GM12878 (cell line): ENCODE results near the gene FLT4. TPM values are rescaled to one million over a fixed set of nuclear protein-coding genes. Genes with fewer than 3 reads are reported as not detected.

ENCODE experiments used
- ATAC-seq: fragments of 200-7000 bp; cut with Tn5 transposase; 3 replicates; pipeline ENCODE4 v1.9.1; 2020; ENCODE audit warnings: mild to moderate bottlenecking, moderate library complexity
- BruUV-seq: library from RNA; stranded (reverse); fragments of 400-500 nt; replicated peaks from 2 replicates; lab custom pipeline; 2021; lab: Mats Ljungman, UMichigan
- CTCF ChIA-PET: fragments of 300-600 bp; sonication (Branson Sonifier 250); formaldehyde crosslinking; extraction: SDS; loops from one replicate; lab custom pipeline; 2021; ENCODE audit warnings: inconsistent platforms; lab: Yijun Ruan, JAX
- POLR2A ChIA-PET: fragments of 350-600 bp; formaldehyde crosslinking; extraction: SDS; loops from one replicate; lab custom pipeline; 2021; ENCODE audit warnings: inconsistent platforms; lab: Charles Lee
- RAD21 ChIA-PET: fragments of 300-600 bp; sonication (Branson Sonifier 250); formaldehyde crosslinking; loops from one replicate; lab custom pipeline; 2023; ENCODE audit warnings: antibody characterized with exemption; ENCODE audit not compliant: unreplicated experiment; lab: Charles Lee
- SMC1A ChIA-PET: fragments of 300-600 bp; sonication (Branson Sonifier 250); formaldehyde crosslinking; loops from one replicate; lab custom pipeline; 2023; ENCODE audit not compliant: unreplicated experiment, uncharacterized antibody; lab: Charles Lee
- DNase-seq: peaks from one replicate; pipeline ENCODE4 v3.0.0-alpha.2; 2011; ENCODE audit warnings: low read depth, low spot score
- FAIRE-seq: peaks from 3 replicates; lab custom pipeline; 2011; peaks lifted over from hg19 to GRCh38; lab: Jason Lieb, UNC
- H2AFZ ChIP-seq: 2 replicates; pipeline ENCODE4 v1.6.0; 2011; ENCODE audit warnings: low read depth, low read length, control low read depth; ENCODE audit not compliant: control insufficient read depth
- H3K27ac ChIP-seq: 2 replicates; pipeline ENCODE4 v1.5.1; 2011; ENCODE audit warnings: control low read depth; ENCODE audit not compliant: control insufficient read depth, insufficient read depth
- H3K27me3 ChIP-seq, 2 experiments: replicated peaks in 1 of 2; 2 replicates each; pipeline versions ENCODE4 v1.6.0 to v1.6.1; 2011; ENCODE audit warnings: low read length in 1 of 2; ENCODE audit not compliant: control insufficient read depth in 2 of 2, insufficient read depth in 2 of 2
- H3K36me3 ChIP-seq, 2 experiments: 2 replicates each; pipeline ENCODE4 v1.5.1; 2011; ENCODE audit warnings: low read length in 1 of 2; ENCODE audit not compliant: control insufficient read depth in 2 of 2, insufficient read depth in 2 of 2
- H3K4me1 ChIP-seq: 2 replicates; pipeline ENCODE4 v1.6.1; 2011; ENCODE audit warnings: mild to moderate bottlenecking, low read length, moderate library complexity, mixed read lengths; ENCODE audit not compliant: control insufficient read depth, insufficient read depth
- H3K4me2 ChIP-seq: 2 replicates; pipeline ENCODE4 v1.6.0; 2011; ENCODE audit warnings: control low read depth; ENCODE audit not compliant: control insufficient read depth, insufficient read depth
- H3K4me3 ChIP-seq: fragments of 200-600 bp; sonication (generic); 2 replicates; pipeline ENCODE4 v1.5.1; 2016
- H3K79me2 ChIP-seq: 2 replicates; pipeline ENCODE4 v1.6.0; 2011; ENCODE audit warnings: low read length; ENCODE audit not compliant: control insufficient read depth, insufficient read depth
- H3K9ac ChIP-seq: 2 replicates; pipeline ENCODE4 v1.8.0; 2011; ENCODE audit warnings: low read length, control low read depth, mixed read lengths; ENCODE audit not compliant: control insufficient read depth, insufficient read depth
- H3K9me3 ChIP-seq: replicated peaks from 3 replicates; pipeline ENCODE4 v1.5.1; 2011; ENCODE audit warnings: mild to moderate bottlenecking, low read length; ENCODE audit not compliant: control insufficient read depth, insufficient read depth
- H4K20me1 ChIP-seq: 2 replicates; pipeline ENCODE4 v1.6.0; 2011; ENCODE audit not compliant: control insufficient read depth, insufficient read depth
- CBX5 ChIP-seq: sonication (generic); IDR thresholded peaks from 2 replicates; pipeline ENCODE4 v1.6.1; 2016; ENCODE audit warnings: low read depth, moderate library complexity, mild to moderate bottlenecking, inconsistent platforms
- DPF2 ChIP-seq: fragments of 450-650 bp; IDR thresholded peaks from 2 replicates; pipeline ENCODE4 v1.6.1; 2017; ENCODE audit warnings: mild to moderate bottlenecking
- EZH2 ChIP-seq: IDR thresholded peaks from 2 replicates; pipeline ENCODE4 v1.6.1; 2012; ENCODE audit warnings: low read depth, mild to moderate bottlenecking, control low read depth, inconsistent platforms, low read length, borderline replicate concordance; ENCODE audit not compliant: control insufficient read depth
- FOXM1 ChIP-seq: IDR thresholded peaks from 2 replicates; pipeline ENCODE4 v1.6.1; 2012; ENCODE audit warnings: low read depth, mild to moderate bottlenecking, inconsistent platforms, low read length, moderate library complexity
- RFX5 ChIP-seq: IDR thresholded peaks from 2 replicates; pipeline ENCODE4 v1.6.1; 2011; ENCODE audit warnings: low read depth, low read length, improper control_type of control experiment
- STAT3 ChIP-seq: IDR thresholded peaks from 2 replicates; pipeline ENCODE4 v1.6.1; 2011; ENCODE audit warnings: low read depth, low read length, improper control_type of control experiment
- WRNIP1 ChIP-seq: IDR thresholded peaks from 2 replicates; pipeline ENCODE4 v1.6.1; 2011; ENCODE audit warnings: low read depth, low read length, improper control_type of control experiment, borderline replicate concordance
- ZNF622 ChIP-seq: fragments of 450-650 bp; IDR thresholded peaks from 2 replicates; pipeline ENCODE4 v1.6.1; 2017; ENCODE audit warnings: mild to moderate bottlenecking, inconsistent platforms
- WGBS: methylation state at CpG from one replicate; pipeline ENCODE4 v1.1.6; 2016; ENCODE audit warnings: low lambda C conversion rate; ENCODE audit not compliant: insufficient replicate concordance, insufficient coverage; ENCODE audit errors: missing lambda C conversion rate; 5-methylcytosine and 5-hydroxymethylcytosine counted together
- in situ Hi-C: fragments of 300-500 bp; cut with MboI; formaldehyde crosslinking; loops from 9 replicates; pipeline ENCODE4 v1.14.3; 2018; ENCODE audit warnings: mixed read lengths
- intact Hi-C: fragments of 100-400 bp; cut with micrococcal nuclease; formaldehyde crosslinking; loops from one replicate; pipeline ENCODE4 v1.14.2; 2022; ENCODE audit not compliant: unreplicated experiment
- polyA plus RNA-seq, 11 experiments: library from polyadenylated mRNA; depleted of rRNA in 4 of 11; unstranded in 6 of 11; stranded (reverse) in 5 of 11; fragments of >200 nt; fragmentation: Nextera tagmentation in 4 of 11; fragmentation: Illumina TruSeq in 1 of 11; extraction: Ambion mirVana in 4 of 11; extraction: Trizol in 1 of 11; gene quantifications; 1 replicate in 1 of 11; 2 replicates in 10 of 11; pipeline versions ENCODE4 v1.2.1 to v1.2.3, GENCODE V29; 2011 to 2016; ENCODE audit warnings: inconsistent platforms in 2 of 11, missing spikeins in 2 of 11, low read depth in 1 of 11
- total RNA-seq, 4 experiments: library from RNA; depleted of rRNA in 3 of 4; stranded (reverse); fragments of >200 nt in 3 of 4; fragmentation: Illumina TruSeq in 1 of 4; extraction: Trizol in 1 of 4; gene quantifications; 2 replicates each; pipeline versions ENCODE4 v1.2.1 to v1.2.3, GENCODE V29; 2013 to 2021
- TF ChIP-seq, protein P1 (sequence below): IDR thresholded peaks from 2 replicates; pipeline ENCODE4 v1.6.1; 2011; ENCODE audit warnings: borderline replicate concordance, low read depth, mild to moderate bottlenecking, moderate library complexity, mixed read lengths, low read length; ENCODE audit not compliant: insufficient read depth; ENCODE audit errors: extremely low read length
- TF ChIP-seq, protein P2 (sequence below), 3 experiments: IDR thresholded peaks in 2 of 3; conservative IDR thresholded peaks in 1 of 3; 2 replicates each; pipeline ENCODE4 v1.5.1; 2011; ENCODE audit warnings: low read depth in 3 of 3, low read length in 3 of 3, mild to moderate bottlenecking in 3 of 3, control low read depth in 2 of 3, moderate library complexity in 2 of 3, inconsistent platforms in 1 of 3, mixed read lengths in 1 of 3; ENCODE audit not compliant: control insufficient read depth in 2 of 3, insufficient read depth in 1 of 3; ENCODE audit errors: extremely low read depth in 1 of 3
- TF ChIP-seq, protein P3 (sequence below): IDR thresholded peaks from 2 replicates; pipeline ENCODE4 v1.6.1; 2012; ENCODE audit warnings: low read length, inconsistent platforms
- TF ChIP-seq, protein P4 (sequence below): fragments of 450-650 bp; IDR thresholded peaks from 2 replicates; pipeline ENCODE4 v1.6.1; 2018; ENCODE audit warnings: mild to moderate bottlenecking, low read depth, moderate library complexity; ENCODE audit not compliant: partially characterized antibody

FLT4 gene
- total and polyA plus RNA-seq, 10 of the 15 experiments (the other 5 are each of a cell fraction or from before 2014, with no cell fraction given): 0.18 TPM; not detected in 9

DNA sequence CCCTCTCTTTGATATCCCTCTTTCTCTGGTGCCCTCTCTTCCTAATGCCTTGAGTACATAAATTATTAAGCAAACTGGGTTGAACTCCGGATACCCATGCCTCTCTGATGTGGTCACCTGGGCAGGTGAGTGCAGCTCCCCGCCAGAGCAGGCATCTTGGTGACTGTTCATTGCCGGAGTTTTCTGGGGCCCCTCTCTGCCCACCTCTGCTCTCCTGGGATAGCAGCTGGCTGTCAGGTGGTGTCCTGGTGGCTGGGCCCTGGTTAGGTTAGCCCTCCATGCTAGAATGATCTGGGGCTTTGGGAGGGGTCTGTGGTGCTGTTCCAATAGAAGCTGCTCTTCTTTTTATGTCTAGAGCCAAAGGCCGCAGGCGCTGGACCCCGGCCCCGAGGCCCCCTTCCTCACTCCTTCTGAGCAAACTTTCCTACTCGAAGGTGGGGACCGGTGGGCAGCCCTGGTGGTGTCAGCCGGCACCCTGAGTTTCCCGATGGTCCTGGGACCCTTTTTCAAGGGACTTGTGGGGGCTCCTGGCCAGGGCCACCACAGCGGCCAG lies 53.2 kb downstream of the FLT4 start (continued):
- TF ChIP-seq, protein P1, sequence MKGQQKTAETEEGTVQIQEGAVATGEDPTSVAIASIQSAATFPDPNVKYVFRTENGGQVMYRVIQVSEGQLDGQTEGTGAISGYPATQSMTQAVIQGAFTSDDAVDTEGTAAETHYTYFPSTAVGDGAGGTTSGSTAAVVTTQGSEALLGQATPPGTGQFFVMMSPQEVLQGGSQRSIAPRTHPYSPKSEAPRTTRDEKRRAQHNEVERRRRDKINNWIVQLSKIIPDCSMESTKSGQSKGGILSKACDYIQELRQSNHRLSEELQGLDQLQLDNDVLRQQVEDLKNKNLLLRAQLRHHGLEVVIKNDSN: no peak
- no peak for TF ChIP-seq WRNIP1
- TF ChIP-seq, all 136 proteins: peak for 0

DNA sequence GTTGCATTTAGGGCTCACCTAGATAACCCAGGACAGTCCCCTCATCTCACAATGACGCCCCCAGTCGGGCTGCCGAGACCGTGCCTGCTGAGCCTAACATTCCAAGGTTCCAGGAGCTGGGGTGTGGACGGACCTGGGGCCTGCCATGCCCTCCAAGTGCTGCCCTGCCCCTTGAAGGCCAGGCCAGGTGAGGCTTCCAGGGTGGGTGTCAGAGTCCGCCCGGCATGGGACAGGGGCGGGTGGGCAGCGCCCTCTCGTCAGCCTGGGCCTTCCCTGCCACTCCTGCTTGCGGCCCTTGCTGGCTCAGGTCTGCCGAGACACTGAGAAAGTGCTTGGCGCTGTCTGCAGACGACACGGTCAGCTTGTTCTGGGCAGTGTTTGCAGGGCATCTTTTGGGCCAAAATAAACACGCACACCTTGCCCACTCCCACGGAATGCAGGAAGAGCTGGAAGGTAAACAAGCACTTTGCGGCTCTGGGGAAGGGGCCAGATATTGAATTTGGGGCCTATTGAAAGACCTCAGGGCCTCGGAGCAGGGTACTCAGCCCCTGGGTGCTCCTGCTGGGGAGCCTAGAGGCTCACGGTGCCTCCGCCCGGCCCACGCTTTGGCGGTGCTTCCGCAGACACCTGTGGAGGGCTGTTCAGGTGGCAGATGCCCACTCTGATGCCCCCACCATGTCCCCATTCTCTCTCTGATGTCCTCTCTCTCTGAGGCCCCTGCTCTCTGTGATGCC lies 53.9 kb downstream of the FLT4 start:
- no TSS peak for BruUV-seq
- no peaks in the 10 kb centered on the region for H3K27me3 ChIP-seq
- in situ Hi-C loops (no loop called here), intact Hi-C loops (no loop called here)
- ChIA-PET RAD21 (no interaction called here), SMC1A (no interaction called here), POLR2A (no interaction called here), CTCF (no interaction called here)
- TF ChIP-seq, protein P2, sequence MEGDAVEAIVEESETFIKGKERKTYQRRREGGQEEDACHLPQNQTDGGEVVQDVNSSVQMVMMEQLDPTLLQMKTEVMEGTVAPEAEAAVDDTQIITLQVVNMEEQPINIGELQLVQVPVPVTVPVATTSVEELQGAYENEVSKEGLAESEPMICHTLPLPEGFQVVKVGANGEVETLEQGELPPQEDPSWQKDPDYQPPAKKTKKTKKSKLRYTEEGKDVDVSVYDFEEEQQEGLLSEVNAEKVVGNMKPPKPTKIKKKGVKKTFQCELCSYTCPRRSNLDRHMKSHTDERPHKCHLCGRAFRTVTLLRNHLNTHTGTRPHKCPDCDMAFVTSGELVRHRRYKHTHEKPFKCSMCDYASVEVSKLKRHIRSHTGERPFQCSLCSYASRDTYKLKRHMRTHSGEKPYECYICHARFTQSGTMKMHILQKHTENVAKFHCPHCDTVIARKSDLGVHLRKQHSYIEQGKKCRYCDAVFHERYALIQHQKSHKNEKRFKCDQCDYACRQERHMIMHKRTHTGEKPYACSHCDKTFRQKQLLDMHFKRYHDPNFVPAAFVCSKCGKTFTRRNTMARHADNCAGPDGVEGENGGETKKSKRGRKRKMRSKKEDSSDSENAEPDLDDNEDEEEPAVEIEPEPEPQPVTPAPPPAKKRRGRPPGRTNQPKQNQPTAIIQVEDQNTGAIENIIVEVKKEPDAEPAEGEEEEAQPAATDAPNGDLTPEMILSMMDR (IDR thresholded peaks at IDR 0.05 in 2 of 3, conservative IDR thresholded peaks at IDR 0.05 in 1 of 3; ENCODE audit: control insufficient read depth in 2 of 3, extremely low read depth in 1 of 3, insufficient read depth in 1 of 3, low read depth in 3 of 3, low read length in 3 of 3): no peak
- no peak for TF ChIP-seq DPF2
- TF ChIP-seq STAT3: no peak
- TF ChIP-seq EZH2: no peak
- TF ChIP-seq, protein P3, sequence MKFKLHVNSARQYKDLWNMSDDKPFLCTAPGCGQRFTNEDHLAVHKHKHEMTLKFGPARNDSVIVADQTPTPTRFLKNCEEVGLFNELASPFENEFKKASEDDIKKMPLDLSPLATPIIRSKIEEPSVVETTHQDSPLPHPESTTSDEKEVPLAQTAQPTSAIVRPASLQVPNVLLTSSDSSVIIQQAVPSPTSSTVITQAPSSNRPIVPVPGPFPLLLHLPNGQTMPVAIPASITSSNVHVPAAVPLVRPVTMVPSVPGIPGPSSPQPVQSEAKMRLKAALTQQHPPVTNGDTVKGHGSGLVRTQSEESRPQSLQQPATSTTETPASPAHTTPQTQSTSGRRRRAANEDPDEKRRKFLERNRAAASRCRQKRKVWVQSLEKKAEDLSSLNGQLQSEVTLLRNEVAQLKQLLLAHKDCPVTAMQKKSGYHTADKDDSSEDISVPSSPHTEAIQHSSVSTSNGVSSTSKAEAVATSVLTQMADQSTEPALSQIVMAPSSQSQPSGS: no peak
- no peak for TF ChIP-seq CBX5
- no peak for TF ChIP-seq RFX5
- TF ChIP-seq, protein P4, sequence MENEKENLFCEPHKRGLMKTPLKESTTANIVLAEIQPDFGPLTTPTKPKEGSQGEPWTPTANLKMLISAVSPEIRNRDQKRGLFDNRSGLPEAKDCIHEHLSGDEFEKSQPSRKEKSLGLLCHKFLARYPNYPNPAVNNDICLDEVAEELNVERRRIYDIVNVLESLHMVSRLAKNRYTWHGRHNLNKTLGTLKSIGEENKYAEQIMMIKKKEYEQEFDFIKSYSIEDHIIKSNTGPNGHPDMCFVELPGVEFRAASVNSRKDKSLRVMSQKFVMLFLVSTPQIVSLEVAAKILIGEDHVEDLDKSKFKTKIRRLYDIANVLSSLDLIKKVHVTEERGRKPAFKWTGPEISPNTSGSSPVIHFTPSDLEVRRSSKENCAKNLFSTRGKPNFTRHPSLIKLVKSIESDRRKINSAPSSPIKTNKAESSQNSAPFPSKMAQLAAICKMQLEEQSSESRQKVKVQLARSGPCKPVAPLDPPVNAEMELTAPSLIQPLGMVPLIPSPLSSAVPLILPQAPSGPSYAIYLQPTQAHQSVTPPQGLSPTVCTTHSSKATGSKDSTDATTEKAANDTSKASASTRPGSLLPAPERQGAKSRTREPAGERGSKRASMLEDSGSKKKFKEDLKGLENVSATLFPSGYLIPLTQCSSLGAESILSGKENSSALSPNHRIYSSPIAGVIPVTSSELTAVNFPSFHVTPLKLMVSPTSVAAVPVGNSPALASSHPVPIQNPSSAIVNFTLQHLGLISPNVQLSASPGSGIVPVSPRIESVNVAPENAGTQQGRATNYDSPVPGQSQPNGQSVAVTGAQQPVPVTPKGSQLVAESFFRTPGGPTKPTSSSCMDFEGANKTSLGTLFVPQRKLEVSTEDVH: no peak
- TF ChIP-seq FOXM1: no peak
- TF ChIP-seq ZNF622: no peak
- H3K9ac ChIP-seq: no peak overlapping the region
- no peaks in the 10 kb centered on the region for H3K79me2 ChIP-seq
- H3K9me3 ChIP-seq: no peaks in the 10 kb centered on the region
- no peaks in the 10 kb centered on the region for H3K36me3 ChIP-seq
- H3K4me3 ChIP-seq: no peak overlapping the region
- H4K20me1 ChIP-seq: no peaks in the 10 kb centered on the region
- no peak for FAIRE-seq
- H3K27ac ChIP-seq: no peak overlapping the region
- DNase-seq: no peak
- ATAC-seq: no peak
- no peak overlapping the region for H2AFZ ChIP-seq
- WGBS: 45% methylated on average over 25 of the region's 25 CpGs
- no peak overlapping the region for H3K4me2 ChIP-seq
- H3K4me1 ChIP-seq: no peaks in the 10 kb centered on the region
